Testis (tissue), 3 donors: ENCODE measurements around the gene GRID1. TPM values are rescaled to one million over a fixed set of nuclear protein-coding genes. Genes with fewer than 3 reads are reported as not detected.

ENCODE experiments used
- DNase-seq: peaks from one replicate; pipeline ENCODE4 v3.0.0-alpha.2; 2019
- H3K27ac ChIP-seq, 2 donors: fragments of 200-600 bp; sonication (generic); one replicate each; pipeline ENCODE4 v1.5.1; 2019
- H3K27me3 ChIP-seq: fragments of 200-600 bp; sonication (generic); one replicate; pipeline ENCODE4 v1.5.1; 2019
- H3K36me3 ChIP-seq: fragments of 200-600 bp; sonication (generic); one replicate; pipeline ENCODE4 v1.5.1; 2017; ENCODE audit warnings: low read depth; ENCODE audit errors: missing control alignments
- H3K4me1 ChIP-seq: fragments of 200-600 bp; sonication (generic); one replicate; pipeline ENCODE4 v1.5.1; 2019
- H3K4me3 ChIP-seq, 2 donors: fragments of 200-600 bp; sonication (generic); one replicate each; pipeline ENCODE4 v1.5.1; 2017 to 2019
- H3K9me3 ChIP-seq: fragments of 200-600 bp; sonication (generic); one replicate; pipeline ENCODE4 v1.5.1; 2017
- POLR2A ChIP-seq: fragments of 450-650 bp; IDR thresholded peaks from one replicate; pipeline ENCODE4 v1.6.1; 2017; ENCODE audit warnings: antibody characterized with exemption, mild to moderate bottlenecking, moderate library complexity
- WGBS, 2 donors: methylation state at CpG; one replicate each; pipeline ENCODE4 v1.1.5; 2018; 5-methylcytosine and 5-hydroxymethylcytosine counted together
- intact Hi-C: fragments of 100-400 bp; cut with DNase I; formaldehyde crosslinking; loops from one replicate; pipeline ENCODE4 v1.15.1; 2023; ENCODE audit warnings: low total_unique reads
- polyA plus RNA-seq: library from polyadenylated mRNA; stranded (reverse); fragments of 350-450 nt; fragmentation: Illumina TruSeq; extraction: RNeasy Lipid Tissue Mini Kit (QIAGEN cat#74804); gene quantifications from one replicate; pipeline ENCODE4 v1.2.3, GENCODE V29; 2014; ENCODE audit warnings: low read depth, low replicate concordance; ENCODE audit not compliant: insufficient read depth
- total RNA-seq, 2 donors: library from RNA; depleted of rRNA; stranded (reverse); fragments of >200 nt; gene quantifications; one replicate each; pipeline ENCODE4 v1.2.3, GENCODE V29; 2016
- TF ChIP-seq, protein P1 (sequence below), 3 experiments: fragments of 450-650 bp in 2 of 3; fragments of 200-600 bp in 1 of 3; sonication (generic) in 1 of 3; IDR thresholded peaks; one replicate each; pipeline ENCODE4 v1.5.1; 2016 to 2019; ENCODE audit warnings: antibody characterized with exemption in 3 of 3, mild to moderate bottlenecking in 2 of 3, moderate library complexity in 1 of 3

GRID1 gene
- total and polyA plus RNA-seq, 3 donors from 2014 or later = 7.4 to 16.7 (median 8.1) TPM

DNA sequence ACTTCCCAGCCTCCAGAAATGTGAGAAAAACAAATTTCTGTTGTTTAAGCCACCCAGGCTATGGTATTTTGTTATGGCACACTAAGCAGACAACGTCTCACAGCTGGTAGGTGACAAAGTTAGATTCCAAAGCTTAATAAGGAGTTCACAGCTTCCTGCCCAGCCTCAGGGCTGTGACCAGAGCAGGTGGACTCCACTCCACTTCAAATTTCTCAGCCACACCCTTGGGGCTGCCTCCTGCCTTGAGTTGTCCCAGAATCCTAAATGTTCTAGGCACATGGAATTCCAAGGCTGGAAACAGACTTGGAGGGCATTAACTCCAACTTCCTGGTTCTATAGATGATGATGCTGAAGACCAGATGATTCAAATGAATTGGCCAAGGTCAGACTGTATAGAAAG lies 310.7 kb downstream of the GRID1 start:
- Histone ChIP-seq H3K27me3 (no peaks in the 10 kb centered on the region), H3K4me3 (no peak overlapping the region), H3K36me3 (no peaks in the 10 kb centered on the region), H3K9me3 (no peaks in the 10 kb centered on the region), H3K4me1 (no peaks in the 10 kb centered on the region), H3K27ac (no peak overlapping the region)
- DNase-seq = no peak
- intact Hi-C loops = no loop called here
- TF ChIP-seq, protein P1, sequence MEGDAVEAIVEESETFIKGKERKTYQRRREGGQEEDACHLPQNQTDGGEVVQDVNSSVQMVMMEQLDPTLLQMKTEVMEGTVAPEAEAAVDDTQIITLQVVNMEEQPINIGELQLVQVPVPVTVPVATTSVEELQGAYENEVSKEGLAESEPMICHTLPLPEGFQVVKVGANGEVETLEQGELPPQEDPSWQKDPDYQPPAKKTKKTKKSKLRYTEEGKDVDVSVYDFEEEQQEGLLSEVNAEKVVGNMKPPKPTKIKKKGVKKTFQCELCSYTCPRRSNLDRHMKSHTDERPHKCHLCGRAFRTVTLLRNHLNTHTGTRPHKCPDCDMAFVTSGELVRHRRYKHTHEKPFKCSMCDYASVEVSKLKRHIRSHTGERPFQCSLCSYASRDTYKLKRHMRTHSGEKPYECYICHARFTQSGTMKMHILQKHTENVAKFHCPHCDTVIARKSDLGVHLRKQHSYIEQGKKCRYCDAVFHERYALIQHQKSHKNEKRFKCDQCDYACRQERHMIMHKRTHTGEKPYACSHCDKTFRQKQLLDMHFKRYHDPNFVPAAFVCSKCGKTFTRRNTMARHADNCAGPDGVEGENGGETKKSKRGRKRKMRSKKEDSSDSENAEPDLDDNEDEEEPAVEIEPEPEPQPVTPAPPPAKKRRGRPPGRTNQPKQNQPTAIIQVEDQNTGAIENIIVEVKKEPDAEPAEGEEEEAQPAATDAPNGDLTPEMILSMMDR (IDR thresholded peaks at IDR 0.05) = no peak
- no peak for TF ChIP-seq POLR2A
- 73 to 89% methylated on average over 1 of the region's 1 CpG for WGBS, 2 donors

DNA sequence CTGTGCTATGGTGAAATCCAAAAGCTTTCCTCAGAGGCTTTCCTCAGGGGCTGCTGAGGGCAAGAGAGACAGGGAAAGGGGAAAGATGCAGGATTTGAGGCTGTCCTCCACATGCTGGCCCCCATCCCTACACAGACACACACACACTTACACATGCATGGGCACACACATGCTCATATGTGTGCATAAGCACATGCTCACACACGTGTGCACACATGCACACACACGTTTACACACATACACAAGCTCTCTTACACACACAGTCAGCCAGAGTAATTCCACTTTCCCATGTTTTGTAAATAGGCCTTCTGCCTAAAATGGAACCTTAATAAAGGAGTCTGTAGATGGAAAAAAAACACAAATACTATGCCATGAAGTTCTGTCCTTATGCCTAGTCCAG lies 312.9 kb downstream of the GRID1 start:
- H3K4me3 ChIP-seq = no peak overlapping the region
- H3K27ac ChIP-seq = no peak overlapping the region
- no peak for DNase-seq
- no peaks in the 10 kb centered on the region for H3K9me3 ChIP-seq
- H3K36me3 ChIP-seq = no peaks in the 10 kb centered on the region
- TF ChIP-seq POLR2A = no peak
- TF ChIP-seq, protein P1 (IDR thresholded peaks at IDR 0.05) = no peak
- intact Hi-C loops = no loop called here
- no peaks in the 10 kb centered on the region for H3K4me1 ChIP-seq
- WGBS, 2 donors = 74 to 90% methylated on average over 2 of the region's 2 CpGs
- no peaks in the 10 kb centered on the region for H3K27me3 ChIP-seq

DNA sequence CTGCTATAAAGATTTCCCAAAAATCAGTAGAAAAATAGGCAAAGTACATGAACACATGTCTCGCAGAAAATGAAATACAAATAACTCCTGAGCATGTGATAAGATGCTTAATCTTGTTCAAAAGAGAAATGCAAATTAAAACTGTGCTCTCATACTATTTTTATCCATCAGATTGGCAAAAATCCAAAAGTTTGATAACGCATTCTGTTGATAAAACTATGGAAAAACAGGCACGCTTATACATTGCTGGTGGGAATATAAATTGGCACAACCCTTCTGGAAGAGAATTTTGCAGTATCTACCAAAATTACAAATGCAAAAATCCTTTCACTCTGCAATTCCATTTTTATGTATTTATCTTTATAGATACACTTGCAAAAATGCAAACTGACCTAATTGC lies 315.0 kb downstream of the GRID1 start:
- no peaks in the 10 kb centered on the region for H3K9me3 ChIP-seq
- DNase-seq = no peak
- H3K27ac ChIP-seq = no peak overlapping the region
- no peaks in the 10 kb centered on the region for H3K27me3 ChIP-seq
- no peaks in the 10 kb centered on the region for H3K36me3 ChIP-seq
- TF ChIP-seq, protein P1 (IDR thresholded peaks at IDR 0.05) = no peak
- TF ChIP-seq POLR2A = no peak
- H3K4me1 ChIP-seq = no peaks in the 10 kb centered on the region
- intact Hi-C loops = no loop called here
- no peak overlapping the region for H3K4me3 ChIP-seq
- 83 to 95% methylated on average over 3 of the region's 3 CpGs for WGBS, 2 donors

DNA sequence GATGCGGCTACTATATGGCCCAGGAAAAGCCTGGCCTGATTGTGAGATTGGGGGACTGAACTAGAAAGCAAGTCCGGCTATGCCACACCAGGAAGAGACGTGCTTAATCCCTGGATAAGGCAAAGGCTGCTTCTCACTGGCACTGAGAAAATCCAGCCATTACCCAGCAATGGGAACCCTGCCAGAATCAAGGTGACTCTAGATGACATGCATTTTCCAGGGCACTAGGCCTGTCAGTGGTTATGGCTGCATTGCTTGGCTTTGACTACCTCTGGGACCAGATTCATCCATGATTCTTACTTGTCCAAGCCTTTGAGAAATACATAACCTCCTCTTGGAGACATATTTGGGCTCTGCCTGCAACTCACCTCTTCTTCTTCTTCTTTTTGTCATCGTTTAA lies 317.2 kb downstream of the GRID1 start:
- no peak overlapping the region for H3K27ac ChIP-seq
- no peaks in the 10 kb centered on the region for H3K36me3 ChIP-seq
- intact Hi-C loops = no loop called here
- no peaks in the 10 kb centered on the region for H3K9me3 ChIP-seq
- TF ChIP-seq, protein P1 (IDR thresholded peaks at IDR 0.05) = no peak
- TF ChIP-seq POLR2A = no peak
- no peaks in the 10 kb centered on the region for H3K4me1 ChIP-seq
- DNase-seq = no peak
- no peak overlapping the region for H3K4me3 ChIP-seq
- 89 to 94% methylated on average over 4 of the region's 4 CpGs for WGBS, 2 donors
- no peaks in the 10 kb centered on the region for H3K27me3 ChIP-seq

GRCh38 chr10:86048973-86049372 lies 317.6 kb downstream of the GRID1 start:
- no peaks in the 10 kb centered on the region for H3K4me1 ChIP-seq
- H3K36me3 ChIP-seq = no peaks in the 10 kb centered on the region
- no peak for DNase-seq
- H3K9me3 ChIP-seq = no peaks in the 10 kb centered on the region
- no peaks in the 10 kb centered on the region for H3K27me3 ChIP-seq
- TF ChIP-seq, protein P1 (IDR thresholded peaks at IDR 0.05) = no peak
- no peak for TF ChIP-seq POLR2A
- no peak overlapping the region for H3K4me3 ChIP-seq
- intact Hi-C loops = no loop called here
- H3K27ac ChIP-seq = no peak overlapping the region
- WGBS, 2 donors = 69 to 82% methylated on average over 2 of the region's 2 CpGs
